ENCODE results near the gene AFDN.

AFDN gene

GRCh38 chr6:167863897-167864296 is 37.2 kb downstream of the AFDN start:
- TF ChIP-seq CTCF (IDR thresholded peaks at IDR 0.05; ENCODE audit: low read depth, low read length) = no peak
- H3K4me3 ChIP-seq (ENCODE audit: low read depth, low read length) = no peak overlapping the region

DNA sequence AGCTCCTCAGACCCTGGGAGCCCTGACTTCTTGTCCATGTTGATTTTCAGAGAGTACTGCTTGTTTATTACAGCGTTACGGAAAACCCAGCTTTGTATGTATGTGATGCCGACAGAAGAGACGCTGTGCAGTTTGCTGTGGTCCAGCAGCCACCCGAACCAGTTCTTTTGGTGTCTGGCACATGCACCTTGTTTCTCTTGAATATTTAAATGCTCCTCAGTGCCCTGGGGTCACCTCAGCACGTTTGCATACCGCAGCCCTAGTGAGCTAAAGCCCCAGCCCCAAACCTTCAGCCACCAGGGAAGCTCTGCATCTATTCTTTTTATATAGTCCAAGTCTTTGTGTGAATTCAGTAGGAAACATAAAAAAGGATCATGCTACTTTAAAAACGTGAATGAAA is 39.9 kb downstream of the AFDN start:
- no peak for TF ChIP-seq CTCF (IDR thresholded peaks at IDR 0.05; ENCODE audit: low read depth, low read length)
- H3K4me3 ChIP-seq (ENCODE audit: low read depth, low read length) = no peak overlapping the region

DNA sequence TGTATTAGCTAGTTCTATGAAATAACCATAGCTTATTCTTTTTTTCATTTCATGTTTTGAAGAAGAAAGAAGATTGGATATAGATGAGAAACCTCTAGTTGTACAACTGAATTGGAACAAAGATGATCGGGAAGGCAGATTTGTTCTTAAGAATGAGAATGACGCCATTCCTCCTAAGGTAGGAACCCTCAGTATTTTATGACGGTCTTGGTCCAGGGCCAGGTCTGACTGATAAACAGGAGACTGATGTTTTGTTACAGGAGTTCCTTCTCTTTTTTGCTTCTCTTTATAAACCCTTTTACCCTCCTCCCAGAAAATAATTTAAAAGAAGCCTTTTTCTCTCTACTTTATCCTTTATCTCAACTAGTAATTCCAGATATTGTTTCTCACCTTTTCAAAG is 43.6 kb downstream of the AFDN start:
- no peak for TF ChIP-seq CTCF (IDR thresholded peaks at IDR 0.05; ENCODE audit: low read depth, low read length)

GRCh38 chr6:167872538-167873210 is 46.0 kb downstream of the AFDN start:
- TF ChIP-seq CTCF (IDR thresholded peaks at IDR 0.05; ENCODE audit: low read depth, low read length) = no peak

More for the DNA sequence above, 43.6 kb downstream of the AFDN start:
- H3K4me3 ChIP-seq (ENCODE audit: low read depth, low read length) = no peak overlapping the region

GRCh38 chr6:167877994-167878779 is 51.5 kb downstream of the AFDN start:
- H3K4me3 ChIP-seq (ENCODE audit: low read depth, low read length) = no peak overlapping the region
- no peak for TF ChIP-seq CTCF (IDR thresholded peaks at IDR 0.05; ENCODE audit: low read depth, low read length)

More at GRCh38 chr6:167872538-167873210, 46.0 kb downstream of the AFDN start:
- no peak overlapping the region for H3K4me3 ChIP-seq (ENCODE audit: low read depth, low read length)

- no peak for TF ChIP-seq CTCF (IDR thresholded peaks at IDR 0.05; ENCODE audit: low read depth, low read length)
- no peak overlapping the region for H3K4me3 ChIP-seq (ENCODE audit: low read depth, low read length)
Measured at GRCh38 chr6:167879612-167880011, 52.9 kb downstream of the AFDN start.

DNA sequence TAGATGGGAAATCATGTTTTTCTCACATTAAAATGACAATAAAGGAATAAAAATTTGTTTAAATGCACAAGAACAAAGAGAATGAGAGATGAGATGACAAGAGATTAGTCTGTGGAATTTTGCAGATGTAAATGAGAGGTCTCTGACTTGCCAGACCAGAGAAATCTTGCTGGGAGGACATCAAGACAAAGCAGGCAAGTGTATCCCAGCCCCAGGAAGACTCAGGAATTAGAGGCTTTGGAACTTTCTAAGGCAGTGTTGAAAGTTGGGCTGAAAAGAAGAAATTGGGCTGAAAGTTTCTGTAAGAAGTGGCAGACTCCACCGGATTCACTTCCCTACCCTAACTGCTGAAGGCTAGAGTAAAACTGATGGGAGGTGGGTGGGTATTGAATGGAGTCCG is 54.6 kb downstream of the AFDN start:
- H3K4me3 ChIP-seq (ENCODE audit: low read depth, low read length) = no peak overlapping the region
- no peak for TF ChIP-seq CTCF (IDR thresholded peaks at IDR 0.05; ENCODE audit: low read depth, low read length)
